ENCODE results near the gene DNMBP. TPM values are rescaled to one million over a fixed set of nuclear protein-coding genes. Genes with fewer than 3 reads are reported as not detected.
"Not testable (repeated sequence)": the region's sequence is repeated elsewhere in the genome, so short reads cannot be mapped to it uniquely, and the experiment has no call there.

The DNMBP gene
- total and polyA plus RNA-seq, 2 experiments from 2014 or later, result 13.6 to 22.9 TPM

- Histone ChIP-seq H3K27me3 (no peaks in the 10 kb centered on the region), H3K27ac (no peak overlapping the region), H3K9me3 (ENCODE audit: low read depth) (no peaks in the 10 kb centered on the region), H3K4me3 (no peak overlapping the region), H3K36me3 (no peaks in the 10 kb centered on the region), H3K4me1 (ENCODE audit: low read depth) (peaks cover 6% of the 10 kb centered on the region)
- DNase-seq (ENCODE audit: low read depth in 1 of 2, low spot score in 1 of 2), result peak in 1 of 2 donors; percentile 50
- no peak for TF ChIP-seq CTCF (IDR thresholded peaks at IDR 0.05; ENCODE audit: low read depth, low read length)
These were observed 71.2 kb downstream of the DNMBP start for GRCh38 chr10:99938563-99938962.

DNA sequence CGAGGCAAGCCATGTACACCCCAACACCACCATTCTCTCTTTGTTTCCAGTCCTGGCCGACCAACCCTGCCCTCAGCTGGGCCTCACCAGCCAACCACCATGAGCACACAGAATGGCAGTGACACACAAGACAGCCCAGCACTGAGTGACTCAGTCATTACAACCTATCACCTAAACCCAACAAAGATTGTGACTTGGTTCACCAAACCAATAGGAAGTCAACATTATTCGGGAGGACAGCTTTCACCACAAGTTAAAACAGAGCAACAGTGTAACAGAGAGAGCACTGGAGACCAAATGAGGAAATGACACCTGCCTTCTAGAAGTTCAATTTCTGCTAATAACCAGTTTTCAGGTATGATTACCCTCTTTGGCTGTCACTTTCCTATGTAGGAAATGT is 72.1 kb downstream of the DNMBP start:
- Histone ChIP-seq H3K36me3 (no peaks in the 10 kb centered on the region), H3K27ac (no peak overlapping the region), H3K4me3 (no peak overlapping the region), H3K27me3 (no peaks in the 10 kb centered on the region), H3K4me1 (ENCODE audit: low read depth) (peaks cover 6% of the 10 kb centered on the region), H3K9me3 (ENCODE audit: low read depth) (no peaks in the 10 kb centered on the region)
- DNase-seq (ENCODE audit: low read depth in 1 of 2, low spot score in 1 of 2), result no peak
- TF ChIP-seq CTCF (IDR thresholded peaks at IDR 0.05; ENCODE audit: low read depth, low read length), result no peak

GRCh38 chr10:99932203-99932957 is 77.4 kb downstream of the DNMBP start:
- H3K9me3 ChIP-seq (ENCODE audit: low read depth); H3K27me3 ChIP-seq; H3K27ac ChIP-seq; DNase-seq (ENCODE audit: low read depth in 1 of 2, low spot score in 1 of 2); H3K4me3 ChIP-seq; H3K36me3 ChIP-seq: not testable (repeated sequence)
- peaks cover 17% of the 10 kb centered on the region for H3K4me1 ChIP-seq (ENCODE audit: low read depth)

GRCh38 chr10:99930731-99931550 is 78.8 kb downstream of the DNMBP start:
- Histone ChIP-seq H3K36me3 (no peaks in the 10 kb centered on the region), H3K27ac (peak overlapping the region; percentile 47), H3K27me3 (no peaks in the 10 kb centered on the region), H3K9me3 (ENCODE audit: low read depth) (no peaks in the 10 kb centered on the region), H3K4me3 (no peak overlapping the region), H3K4me1 (ENCODE audit: low read depth) (peaks cover 27% of the 10 kb centered on the region)
- TF ChIP-seq CTCF (IDR thresholded peaks at IDR 0.05; ENCODE audit: low read depth, low read length), result no peak
- DNase-seq (ENCODE audit: low read depth in 1 of 2, low spot score in 1 of 2), result no peak

DNA sequence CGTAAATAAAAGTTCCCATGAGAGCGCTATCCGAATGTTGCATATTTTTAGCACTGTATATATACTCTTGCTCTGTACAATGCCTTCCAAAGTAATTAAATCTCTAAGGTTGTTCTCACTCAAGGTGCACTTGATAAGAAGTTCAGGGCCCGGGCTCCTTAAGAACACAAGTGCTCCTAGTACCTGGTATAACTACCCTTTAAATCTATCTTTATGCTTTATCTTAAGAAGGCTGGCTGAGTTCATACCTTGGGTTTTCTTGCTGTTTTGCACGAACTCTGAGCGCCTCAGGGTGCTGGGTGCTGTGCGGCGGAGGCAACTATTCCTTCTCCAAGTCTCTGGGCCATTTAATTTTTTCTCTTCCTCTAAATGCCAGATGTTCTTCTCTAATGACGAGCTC is 80.4 kb downstream of the DNMBP start:
- peaks cover 34% of the 10 kb centered on the region for H3K4me1 ChIP-seq (ENCODE audit: low read depth)
- no peak overlapping the region for H3K4me3 ChIP-seq
- no peak for DNase-seq (ENCODE audit: low read depth in 1 of 2, low spot score in 1 of 2)
- no peaks in the 10 kb centered on the region for H3K27me3 ChIP-seq
- no peaks in the 10 kb centered on the region for H3K36me3 ChIP-seq
- no peaks in the 10 kb centered on the region for H3K9me3 ChIP-seq (ENCODE audit: low read depth)
- peak overlapping the region; percentile 4 for H3K27ac ChIP-seq
- no peak for TF ChIP-seq CTCF (IDR thresholded peaks at IDR 0.05; ENCODE audit: low read depth, low read length)

Data from cardiac muscle cell (in vitro differentiated cells and primary cell).